ENCODE data around the gene TMEM131. TPM values are rescaled to one million over a fixed set of nuclear protein-coding genes. Genes with fewer than 3 reads are reported as not detected.
"Not testable (repeated sequence)": the region's sequence is repeated elsewhere in the genome, so short reads cannot be mapped to it uniquely, and the experiment has no call there.

The TMEM131 gene
- total RNA-seq, 2 experiments from 2014 or later = 41.1 to 44.6 TPM

DNA sequence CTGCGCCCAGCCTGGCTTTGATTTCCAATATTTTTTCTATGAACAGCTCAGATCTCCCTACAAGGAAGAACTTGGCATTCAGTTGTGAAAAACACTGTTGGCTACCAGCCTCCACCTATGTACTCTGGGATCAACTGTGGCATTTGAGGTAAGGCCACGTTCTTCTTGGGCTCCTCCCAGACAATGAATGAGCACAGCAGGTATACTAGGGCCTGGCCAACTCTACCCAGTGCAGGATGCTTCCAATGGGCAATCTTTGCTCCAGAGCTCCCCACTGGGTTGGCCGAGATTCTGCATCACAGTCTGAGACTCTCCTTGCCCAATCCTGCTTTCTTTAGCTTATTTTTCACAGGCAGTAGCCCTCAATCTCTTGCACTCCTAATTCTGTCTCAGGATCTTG, 75.9 kb downstream of the TMEM131 start:
- POLR2A ChIA-PET = no interaction called here
- DNase-seq = no peak
- H3K9me3 Mint-ChIP-seq = peaks cover 15% of the 10 kb centered on the region
- ATAC-seq (ENCODE audit: low read depth) = no peak
- H3K36me3 Mint-ChIP-seq = peaks cover 43% of the 10 kb centered on the region
- H3K4me1 Mint-ChIP-seq = no peaks in the 10 kb centered on the region
- no peaks in the 10 kb centered on the region for H3K27me3 Mint-ChIP-seq
- H3K27ac Mint-ChIP-seq = no peak overlapping the region
- no peak overlapping the region for H3K4me3 Mint-ChIP-seq

DNA sequence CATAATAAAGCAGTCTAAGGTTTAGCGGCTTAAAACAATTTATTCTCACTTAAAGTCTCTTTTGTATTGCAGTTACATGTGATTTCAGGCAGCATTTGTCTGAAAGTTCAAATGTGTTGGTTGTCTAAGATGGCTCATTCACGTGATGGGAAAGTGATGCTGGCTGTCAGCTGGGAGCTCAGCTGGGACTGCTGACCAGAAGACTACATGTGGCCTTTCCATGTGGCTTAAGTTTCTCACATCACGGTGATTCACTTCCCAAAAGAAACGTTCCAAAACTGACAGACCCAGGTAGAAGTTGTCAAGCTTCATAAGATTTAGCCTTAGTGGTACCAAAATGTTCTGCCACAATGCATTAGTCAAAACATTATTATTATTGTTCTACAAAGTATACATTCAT, 76.9 kb downstream of the TMEM131 start:
- ATAC-seq (ENCODE audit: low read depth) (no peak), DNase-seq (no peak)
- POLR2A ChIA-PET = no interaction called here
- no peak overlapping the region for H3K4me3 Mint-ChIP-seq
- H3K27me3 Mint-ChIP-seq = no peaks in the 10 kb centered on the region
- no peak overlapping the region for H3K27ac Mint-ChIP-seq
- peaks cover 4% of the 10 kb centered on the region for H3K4me1 Mint-ChIP-seq
- peaks cover 48% of the 10 kb centered on the region for H3K36me3 Mint-ChIP-seq
- peaks cover 15% of the 10 kb centered on the region for H3K9me3 Mint-ChIP-seq

GRCh38 chr2:97917668-97918067, 78.1 kb downstream of the TMEM131 start:
- not testable (repeated sequence) for H3K27ac Mint-ChIP-seq; DNase-seq; H3K4me1 Mint-ChIP-seq; H3K27me3 Mint-ChIP-seq; H3K4me3 Mint-ChIP-seq; ATAC-seq (ENCODE audit: low read depth)
- peaks cover 15% of the 10 kb centered on the region for H3K9me3 Mint-ChIP-seq
- POLR2A ChIA-PET = interaction anchor here (0.7 kb wide), 1 partner anchor 31 kb away, joined by 3 read pairs; no protein-coding TSS in a partner anchor
- peaks cover 48% of the 10 kb centered on the region for H3K36me3 Mint-ChIP-seq

GRCh38 chr2:97914691-97915213, 81.0 kb downstream of the TMEM131 start:
- Mint-ChIP-seq H3K27ac (no peak overlapping the region), H3K27me3 (no peaks in the 10 kb centered on the region), H3K4me1 (peaks cover 11% of the 10 kb centered on the region), H3K36me3 (peaks cover 35% of the 10 kb centered on the region), H3K9me3 (peaks cover 7% of the 10 kb centered on the region), H3K4me3 (no peak overlapping the region)
- DNase-seq (no peak), ATAC-seq (ENCODE audit: low read depth) (no peak)
- POLR2A ChIA-PET = no interaction called here

DNA sequence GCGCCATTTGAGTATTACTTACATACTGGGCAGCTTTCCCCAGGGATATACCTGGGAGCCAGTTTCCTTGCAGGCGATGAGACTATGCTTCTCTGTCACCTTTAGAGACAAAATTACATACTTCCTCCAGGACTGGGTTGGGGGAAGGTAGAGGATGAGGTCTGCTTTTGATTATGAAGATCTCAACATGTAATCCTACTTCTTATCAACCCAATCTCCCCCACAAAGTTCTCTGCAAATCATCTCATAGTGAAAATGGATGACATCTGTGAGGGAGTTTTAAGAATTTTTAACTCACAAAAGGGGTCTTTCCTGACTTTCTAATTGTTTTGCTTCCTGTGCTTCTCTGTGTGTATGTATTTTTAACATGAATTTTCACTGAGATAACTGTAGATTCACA, 81.9 kb downstream of the TMEM131 start:
- H3K4me1 Mint-ChIP-seq = peaks cover 14% of the 10 kb centered on the region
- DNase-seq (no peak), ATAC-seq (ENCODE audit: low read depth) (no peak)
- no peaks in the 10 kb centered on the region for H3K27me3 Mint-ChIP-seq
- no peak overlapping the region for H3K4me3 Mint-ChIP-seq
- peaks cover 7% of the 10 kb centered on the region for H3K9me3 Mint-ChIP-seq
- POLR2A ChIA-PET = no interaction called here
- H3K27ac Mint-ChIP-seq = no peak overlapping the region
- H3K36me3 Mint-ChIP-seq = peaks cover 41% of the 10 kb centered on the region

GRCh38 chr2:97911922-97912575, 83.7 kb downstream of the TMEM131 start:
- Mint-ChIP-seq H3K27ac (no peak overlapping the region), H3K4me1 (peaks cover 14% of the 10 kb centered on the region), H3K9me3 (peaks cover 4% of the 10 kb centered on the region), H3K36me3 (peaks cover 32% of the 10 kb centered on the region), H3K27me3 (no peaks in the 10 kb centered on the region), H3K4me3 (no peak overlapping the region)
- ATAC-seq (ENCODE audit: low read depth) (no peak), DNase-seq (no peak)
- POLR2A ChIA-PET = no interaction called here

- no peak for DNase-seq
- H3K4me3 Mint-ChIP-seq = no peak overlapping the region
These were observed 84.4 kb downstream of the TMEM131 start for GRCh38 chr2:97911206-97911921.

DNA sequence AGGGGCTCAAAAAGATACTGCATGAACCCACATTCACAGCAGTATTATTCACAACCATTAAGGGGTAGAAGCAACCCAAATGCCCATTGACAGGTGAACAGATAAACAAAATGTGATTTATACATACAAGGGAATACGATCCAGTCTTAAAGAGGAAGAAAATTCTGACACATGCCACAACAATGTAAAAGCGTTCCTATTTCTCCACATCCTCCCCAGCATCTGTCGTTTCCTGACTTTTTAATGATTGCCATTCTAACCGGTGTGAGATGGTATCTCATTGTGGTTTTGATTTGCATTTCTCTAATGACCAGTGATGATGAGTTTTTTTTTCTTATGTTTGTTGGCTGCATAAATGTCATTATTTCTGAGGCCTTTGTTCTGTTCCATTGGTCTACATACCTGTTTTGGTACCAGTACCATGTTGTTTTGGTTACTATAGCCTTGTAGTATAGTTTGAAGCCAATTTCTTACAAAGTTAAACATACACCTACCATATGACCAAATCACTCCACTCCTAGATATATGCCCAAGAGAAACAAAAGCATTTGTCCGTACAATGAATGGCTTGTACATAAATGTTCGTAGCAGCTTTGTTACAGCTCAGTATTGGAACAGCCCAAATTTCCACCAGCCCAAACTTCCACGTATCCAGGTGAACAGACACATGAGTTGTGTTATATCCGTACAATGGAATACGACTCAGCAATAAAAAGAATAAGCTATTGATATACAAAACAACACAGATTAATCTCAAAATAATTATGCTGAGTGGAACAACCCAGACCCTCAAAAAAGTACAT, 85.1 kb downstream of the TMEM131 start:
- POLR2A ChIA-PET = no interaction called here
- Mint-ChIP-seq H3K9me3 (peaks cover 4% of the 10 kb centered on the region), H3K36me3 (peaks cover 42% of the 10 kb centered on the region), H3K4me1 (peaks cover 14% of the 10 kb centered on the region), H3K27ac (no peak overlapping the region), H3K4me3 (no peak overlapping the region), H3K27me3 (no peaks in the 10 kb centered on the region)
- DNase-seq (no peak), ATAC-seq (ENCODE audit: low read depth) (no peak)

More at GRCh38 chr2:97911206-97911921, 84.4 kb downstream of the TMEM131 start:
- Mint-ChIP-seq H3K9me3 (peaks cover 4% of the 10 kb centered on the region), H3K27me3 (no peaks in the 10 kb centered on the region), H3K4me1 (peaks cover 14% of the 10 kb centered on the region), H3K27ac (no peak overlapping the region), H3K36me3 (peaks cover 38% of the 10 kb centered on the region)
- no peak for ATAC-seq (ENCODE audit: low read depth)
- POLR2A ChIA-PET = no interaction called here

GRCh38 chr2:97908208-97908676, 87.5 kb downstream of the TMEM131 start:
- no peak overlapping the region for H3K27ac Mint-ChIP-seq
- POLR2A ChIA-PET = no interaction called here
- no peak overlapping the region for H3K4me3 Mint-ChIP-seq
- peaks cover 42% of the 10 kb centered on the region for H3K36me3 Mint-ChIP-seq
- H3K9me3 Mint-ChIP-seq = peaks cover 4% of the 10 kb centered on the region
- DNase-seq (no peak), ATAC-seq (ENCODE audit: low read depth) (no peak)
- no peaks in the 10 kb centered on the region for H3K27me3 Mint-ChIP-seq
- peaks cover 11% of the 10 kb centered on the region for H3K4me1 Mint-ChIP-seq

- Mint-ChIP-seq H3K4me3 (no peak overlapping the region), H3K9me3 (peaks cover 4% of the 10 kb centered on the region), H3K36me3 (peaks cover 46% of the 10 kb centered on the region), H3K27ac (no peak overlapping the region), H3K4me1 (peaks cover 11% of the 10 kb centered on the region), H3K27me3 (no peaks in the 10 kb centered on the region)
- no peak for DNase-seq
- ATAC-seq (ENCODE audit: low read depth) = no peak
- POLR2A ChIA-PET = no interaction called here
These were observed 88.2 kb downstream of the TMEM131 start for GRCh38 chr2:97907369-97908100.

DNA sequence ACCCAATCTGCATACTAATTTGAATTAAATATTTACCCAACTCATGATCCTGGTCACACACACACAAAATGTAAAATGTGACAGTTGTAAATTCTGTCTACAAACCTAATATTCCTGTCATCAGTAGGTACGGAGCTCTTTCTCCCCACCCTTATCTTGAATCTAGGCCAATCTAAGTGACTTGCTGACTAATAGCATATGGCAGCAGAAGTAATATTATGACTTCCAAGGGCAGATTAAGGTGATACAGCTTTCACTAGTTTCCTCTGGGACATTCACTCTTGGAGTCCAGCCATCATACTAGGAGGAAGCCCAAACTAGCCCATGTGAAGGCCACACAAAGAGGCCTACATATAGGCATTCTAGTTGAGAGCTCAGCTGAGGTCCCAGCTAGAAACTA, 89.4 kb downstream of the TMEM131 start:
- Mint-ChIP-seq H3K27me3 (no peaks in the 10 kb centered on the region), H3K27ac (no peak overlapping the region), H3K4me3 (no peak overlapping the region), H3K36me3 (peaks cover 48% of the 10 kb centered on the region), H3K9me3 (peaks cover 4% of the 10 kb centered on the region), H3K4me1 (peaks cover 9% of the 10 kb centered on the region)
- no peak for ATAC-seq (ENCODE audit: low read depth)
- DNase-seq = no peak
- POLR2A ChIA-PET = no interaction called here

- POLR2A ChIA-PET = no interaction called here
- Mint-ChIP-seq H3K27ac (no peak overlapping the region), H3K4me3 (no peak overlapping the region), H3K9me3 (no peaks in the 10 kb centered on the region), H3K27me3 (no peaks in the 10 kb centered on the region), H3K4me1 (peaks cover 6% of the 10 kb centered on the region), H3K36me3 (peaks cover 40% of the 10 kb centered on the region)
- DNase-seq = no peak
- no peak for ATAC-seq (ENCODE audit: low read depth)
These were observed 90.5 kb downstream of the TMEM131 start for GRCh38 chr2:97905294-97905693.

GRCh38 chr2:97901862-97902261, 93.9 kb downstream of the TMEM131 start:
- Mint-ChIP-seq H3K9me3 (peaks cover 1% of the 10 kb centered on the region), H3K36me3 (peaks cover 28% of the 10 kb centered on the region), H3K4me3 (no peak overlapping the region), H3K27ac (no peak overlapping the region), H3K27me3 (no peaks in the 10 kb centered on the region), H3K4me1 (peaks cover 1% of the 10 kb centered on the region)
- DNase-seq = no peak
- POLR2A ChIA-PET = no interaction called here
- ATAC-seq (ENCODE audit: low read depth) = no peak

All from activated naive CD8-positive, alpha-beta T cell treated with anti-CD3 and anti-CD28 coated beads, Interleukin-2, amount 10 ng/mL, durations not matched to agents 7 days and 5 days (primary cell).